Lower leg skin (tissue), 4 donors: ENCODE data around the gene TAF10. TPM values are rescaled to one million over a fixed set of nuclear protein-coding genes. Genes with fewer than 3 reads are reported as not detected.

Source experiments
- DNase-seq, 2 donors: peaks; one replicate each; pipeline ENCODE4 v3.0.0-alpha.2; 2019; ENCODE audit warnings: low spot score in 2 of 2
- H3K4me3 ChIP-seq: fragments of 200-600 bp; sonication (generic); 2 replicates; pipeline ENCODE4 v1.5.1; 2017; ENCODE audit warnings: mild to moderate bottlenecking, low read depth; ENCODE audit not compliant: poor library complexity, severe bottlenecking
- CTCF ChIP-seq, 3 donors: fragments of 450-650 bp; IDR thresholded peaks; one replicate each; pipeline ENCODE4 v1.5.1; 2016; ENCODE audit warnings: antibody characterized with exemption in 3 of 3, mild to moderate bottlenecking in 3 of 3, moderate library complexity in 2 of 3
- POLR2A ChIP-seq, 2 donors: fragments of 450-650 bp; IDR thresholded peaks; one replicate each; pipeline ENCODE4 v1.6.1; 2016 to 2017; ENCODE audit warnings: antibody characterized with exemption in 2 of 2, mild to moderate bottlenecking in 1 of 2, moderate library complexity in 1 of 2
- WGBS, 2 donors: methylation state at CpG; one replicate each; pipeline ENCODE4 v1.1.5; 2018; 5-methylcytosine and 5-hydroxymethylcytosine counted together
- intact Hi-C: fragments of 100-400 bp; cut with DNase I; formaldehyde crosslinking; loops from one replicate; pipeline ENCODE4 v1.15.0; 2023; ENCODE audit warnings: low total_unique reads
- total RNA-seq, 4 donors: library from RNA; depleted of rRNA; stranded (reverse); fragments of >200 nt; gene quantifications; one replicate each; pipeline ENCODE4 v1.1.0, GENCODE V29; 2016

TAF10 gene
- total RNA-seq, 4 donors from 2014 or later = 41.1 to 105 (median 61.8) TPM

- H3K4me3 ChIP-seq = no peak overlapping the region
- intact Hi-C loops = no loop called here
- 90 to 92% methylated on average over 15 to 17 of the region's 17 CpGs for WGBS, 2 donors
- no peak for TF ChIP-seq POLR2A (IDR thresholded peaks at IDR 0.05)
- no peak for TF ChIP-seq CTCF (IDR thresholded peaks at IDR 0.05)
- DNase-seq = no peak
Observed at GRCh38 chr11:6625832-6626420, 13.9 kb upstream of the TAF10 start.

- TF ChIP-seq CTCF (IDR thresholded peaks at IDR 0.05) = no peak
- intact Hi-C loops = no loop called here
- DNase-seq = peak in 1 of 2 donors; percentile 73
- no peak overlapping the region for H3K4me3 ChIP-seq
- WGBS, 2 donors = 90 to 96% methylated on average over 6 to 12 of the region's 12 CpGs
Observed at GRCh38 chr11:6625156-6625831, 13.3 kb upstream of the TAF10 start.

- WGBS, 2 donors = 89 to 90% methylated on average over 30 to 31 of the region's 31 CpGs
- intact Hi-C loops = no loop called here
- DNase-seq = peak in 1 of 2 donors; percentile 74
- H3K4me3 ChIP-seq = no peak overlapping the region
- no peak for TF ChIP-seq POLR2A (IDR thresholded peaks at IDR 0.05)
- TF ChIP-seq CTCF (IDR thresholded peaks at IDR 0.05) = no peak
Observed at GRCh38 chr11:6623391-6624363, 11.7 kb upstream of the TAF10 start.

GRCh38 chr11:6622261-6623171 is 10.5 kb upstream of the TAF10 start:
- DNase-seq = no peak
- H3K4me3 ChIP-seq = no peak overlapping the region
- intact Hi-C loops = no loop called here
- TF ChIP-seq CTCF (IDR thresholded peaks at IDR 0.05) (no peak), POLR2A (IDR thresholded peaks at IDR 0.05) (no peak)
- 84 to 88% methylated on average over 15 to 21 of the region's 24 CpGs for WGBS, 2 donors

GRCh38 chr11:6621711-6622211 is 9.7 kb upstream of the TAF10 start:
- H3K4me3 ChIP-seq = no peak overlapping the region
- WGBS, 2 donors = 86 to 90% methylated on average over 14 to 15 of the region's 16 CpGs
- TF ChIP-seq POLR2A (IDR thresholded peaks at IDR 0.05) = no peak
- TF ChIP-seq CTCF (IDR thresholded peaks at IDR 0.05) = no peak
- DNase-seq = no peak
- intact Hi-C loops = no loop called here
